ENCODE data around the gene RAF1. TPM values are rescaled to one million over a fixed set of nuclear protein-coding genes. Genes with fewer than 3 reads are reported as not detected.

The RAF1 gene
- total and polyA plus RNA-seq, 2 donors (not counting 1 experiment from before 2014, with no cell fraction given) = 134 to 258 TPM

DNA sequence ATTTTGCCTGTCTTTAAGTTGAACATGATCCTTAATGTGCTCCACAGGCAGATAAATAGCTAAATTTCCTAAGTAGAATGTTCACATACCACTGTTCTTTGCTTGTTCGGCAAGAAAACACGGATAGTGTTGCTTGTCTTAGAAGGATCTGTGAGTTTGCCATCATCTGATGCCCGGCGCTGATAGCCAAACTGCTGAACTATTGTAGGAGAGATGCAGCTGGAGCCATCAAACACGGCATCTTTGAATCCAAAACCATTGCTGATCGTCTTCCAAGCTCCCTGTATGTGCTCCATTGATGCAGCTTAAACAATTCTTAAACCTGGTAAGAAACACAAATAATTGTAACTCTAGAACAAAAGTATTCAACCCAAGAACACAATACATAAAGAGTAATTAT lies 45.5 kb downstream of the RAF1 start:
- Histone ChIP-seq H3K36me3 (ENCODE audit: control insufficient read depth, insufficient read depth, low read length) (peaks cover 3% of the 10 kb centered on the region), H3K9me3 (ENCODE audit: control insufficient read depth, insufficient read depth, low read depth, low read length) (no peaks in the 10 kb centered on the region), H3K4me3 (replicated peaks in 1 of 4; ENCODE audit: control extremely low read depth in 1 of 4, insufficient read depth in 1 of 4, low read depth in 3 of 4, low read length in 4 of 4) (no peak overlapping the region), H3K4me1 (ENCODE audit: control insufficient read depth, extremely low read depth, insufficient read depth, low read length) (no peaks in the 10 kb centered on the region), H3K9ac (ENCODE audit: insufficient read depth, low read length) (no peak overlapping the region), H3K27me3 (ENCODE audit: control insufficient read depth, insufficient read depth, low read length) (no peaks in the 10 kb centered on the region), H3K27ac (ENCODE audit: insufficient read depth, low read length) (no peak overlapping the region), H4K20me1 (ENCODE audit: control insufficient read depth, extremely low read depth, insufficient read depth, low read length) (no peaks in the 10 kb centered on the region), H3K4me2 (ENCODE audit: extremely low read depth, insufficient read depth, low read length) (no peak overlapping the region), H2AFZ (ENCODE audit: low read length) (no peak overlapping the region), H3K79me2 (ENCODE audit: control insufficient read depth, insufficient read depth, low read length) (peaks cover 68% of the 10 kb centered on the region)
- DNase-seq (ENCODE audit: low read depth in 2 of 2) = no peak
- TF ChIP-seq EZH2 (IDR thresholded peaks at IDR 0.05; ENCODE audit: low read length, missing control alignments) = no peak
- TF ChIP-seq, protein P1, sequence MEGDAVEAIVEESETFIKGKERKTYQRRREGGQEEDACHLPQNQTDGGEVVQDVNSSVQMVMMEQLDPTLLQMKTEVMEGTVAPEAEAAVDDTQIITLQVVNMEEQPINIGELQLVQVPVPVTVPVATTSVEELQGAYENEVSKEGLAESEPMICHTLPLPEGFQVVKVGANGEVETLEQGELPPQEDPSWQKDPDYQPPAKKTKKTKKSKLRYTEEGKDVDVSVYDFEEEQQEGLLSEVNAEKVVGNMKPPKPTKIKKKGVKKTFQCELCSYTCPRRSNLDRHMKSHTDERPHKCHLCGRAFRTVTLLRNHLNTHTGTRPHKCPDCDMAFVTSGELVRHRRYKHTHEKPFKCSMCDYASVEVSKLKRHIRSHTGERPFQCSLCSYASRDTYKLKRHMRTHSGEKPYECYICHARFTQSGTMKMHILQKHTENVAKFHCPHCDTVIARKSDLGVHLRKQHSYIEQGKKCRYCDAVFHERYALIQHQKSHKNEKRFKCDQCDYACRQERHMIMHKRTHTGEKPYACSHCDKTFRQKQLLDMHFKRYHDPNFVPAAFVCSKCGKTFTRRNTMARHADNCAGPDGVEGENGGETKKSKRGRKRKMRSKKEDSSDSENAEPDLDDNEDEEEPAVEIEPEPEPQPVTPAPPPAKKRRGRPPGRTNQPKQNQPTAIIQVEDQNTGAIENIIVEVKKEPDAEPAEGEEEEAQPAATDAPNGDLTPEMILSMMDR (conservative IDR thresholded peaks at IDR 0.05 in 1 of 2, IDR thresholded peaks at IDR 0.05 in 1 of 2; ENCODE audit: low read depth in 1 of 2, low read length in 2 of 2) = no peak

DNA sequence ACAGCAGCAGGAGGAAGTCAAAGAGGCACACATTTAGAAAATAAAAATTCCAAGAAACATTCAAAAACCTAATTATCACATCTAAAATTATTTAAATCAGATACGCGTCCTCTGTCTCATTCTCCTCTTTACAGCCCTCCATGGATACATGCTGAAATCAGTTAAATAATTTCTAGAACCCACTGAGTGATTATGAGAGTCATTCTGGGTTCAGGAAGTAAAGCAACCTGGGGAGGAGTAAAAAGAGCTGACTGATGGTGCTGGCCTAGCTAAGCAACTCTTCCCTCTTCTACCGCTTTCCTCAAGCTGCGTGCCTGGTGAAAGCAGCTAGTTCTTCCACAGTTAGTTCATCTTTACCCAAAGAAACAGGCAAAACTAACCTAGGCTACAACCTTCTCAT lies 48.7 kb downstream of the RAF1 start:
- H3K27me3 ChIP-seq (ENCODE audit: control insufficient read depth, insufficient read depth, low read length) = no peaks in the 10 kb centered on the region
- H3K4me1 ChIP-seq (ENCODE audit: control insufficient read depth, extremely low read depth, insufficient read depth, low read length) = no peaks in the 10 kb centered on the region
- H3K4me2 ChIP-seq (ENCODE audit: extremely low read depth, insufficient read depth, low read length) = no peak overlapping the region
- TF ChIP-seq EZH2 (IDR thresholded peaks at IDR 0.05; ENCODE audit: low read length, missing control alignments) = no peak
- TF ChIP-seq, protein P1 (conservative IDR thresholded peaks at IDR 0.05 in 1 of 2, IDR thresholded peaks at IDR 0.05 in 1 of 2; ENCODE audit: low read depth in 1 of 2, low read length in 2 of 2) = no peak
- peaks cover 5% of the 10 kb centered on the region for H3K36me3 ChIP-seq (ENCODE audit: control insufficient read depth, insufficient read depth, low read length)
- H3K9me3 ChIP-seq (ENCODE audit: control insufficient read depth, insufficient read depth, low read depth, low read length) = no peaks in the 10 kb centered on the region
- H3K79me2 ChIP-seq (ENCODE audit: control insufficient read depth, insufficient read depth, low read length) = peaks cover 58% of the 10 kb centered on the region
- H3K27ac ChIP-seq (ENCODE audit: insufficient read depth, low read length) = no peak overlapping the region
- H3K4me3 ChIP-seq (replicated peaks in 1 of 4; ENCODE audit: control extremely low read depth in 1 of 4, insufficient read depth in 1 of 4, low read depth in 3 of 4, low read length in 4 of 4) = no peak overlapping the region
- H3K9ac ChIP-seq (ENCODE audit: insufficient read depth, low read length) = no peak overlapping the region
- DNase-seq (ENCODE audit: low read depth in 2 of 2) = no peak
- no peak overlapping the region for H2AFZ ChIP-seq (ENCODE audit: low read length)
- no peaks in the 10 kb centered on the region for H4K20me1 ChIP-seq (ENCODE audit: control insufficient read depth, extremely low read depth, insufficient read depth, low read length)

DNA sequence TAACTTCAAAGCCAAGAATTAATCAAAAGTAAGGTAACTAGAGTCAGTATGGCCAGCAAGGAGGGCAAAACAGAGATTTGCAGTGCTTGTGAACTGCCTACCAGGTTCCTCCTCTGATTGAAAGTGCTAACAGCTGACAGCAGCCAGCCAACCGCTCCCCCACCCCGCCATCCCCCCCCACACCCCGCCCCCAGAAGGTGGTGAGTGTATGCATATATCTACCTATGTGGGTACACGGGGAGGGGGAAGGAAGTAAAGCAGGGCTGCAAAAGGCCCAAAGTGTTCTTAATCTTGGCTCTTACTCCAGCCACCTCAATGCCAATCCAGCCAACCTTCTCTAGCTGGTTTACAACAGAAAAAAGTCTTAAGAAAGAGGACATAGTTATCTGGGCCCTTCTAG lies 50.7 kb downstream of the RAF1 start:
- Histone ChIP-seq H3K4me2 (ENCODE audit: extremely low read depth, insufficient read depth, low read length) (no peak overlapping the region), H3K9me3 (ENCODE audit: control insufficient read depth, insufficient read depth, low read depth, low read length) (no peaks in the 10 kb centered on the region), H3K4me3 (replicated peaks in 1 of 4; ENCODE audit: control extremely low read depth in 1 of 4, insufficient read depth in 1 of 4, low read depth in 3 of 4, low read length in 4 of 4) (no peak overlapping the region), H3K79me2 (ENCODE audit: control insufficient read depth, insufficient read depth, low read length) (peaks cover 48% of the 10 kb centered on the region), H3K27me3 (ENCODE audit: control insufficient read depth, insufficient read depth, low read length) (no peaks in the 10 kb centered on the region), H2AFZ (ENCODE audit: low read length) (no peak overlapping the region), H3K4me1 (ENCODE audit: control insufficient read depth, extremely low read depth, insufficient read depth, low read length) (peaks cover 4% of the 10 kb centered on the region), H3K9ac (ENCODE audit: insufficient read depth, low read length) (no peak overlapping the region), H4K20me1 (ENCODE audit: control insufficient read depth, extremely low read depth, insufficient read depth, low read length) (no peaks in the 10 kb centered on the region), H3K27ac (ENCODE audit: insufficient read depth, low read length) (no peak overlapping the region), H3K36me3 (ENCODE audit: control insufficient read depth, insufficient read depth, low read length) (peaks cover 8% of the 10 kb centered on the region)
- TF ChIP-seq EZH2 (IDR thresholded peaks at IDR 0.05; ENCODE audit: low read length, missing control alignments) = no peak
- TF ChIP-seq, protein P1 (conservative IDR thresholded peaks at IDR 0.05 in 1 of 2, IDR thresholded peaks at IDR 0.05 in 1 of 2; ENCODE audit: low read depth in 1 of 2, low read length in 2 of 2) = no peak
- DNase-seq (ENCODE audit: low read depth in 2 of 2) = no peak

All from fibroblast of lung (primary cell).